OCI-LY3 (cell line): ENCODE measurements around the gene SPANXD.

ENCODE experiments used
- H2AFZ ChIP-seq: fragments of 200-600, 300-600 bp; shearing (Covaris generic); 2 replicates; pipeline ENCODE4 v1.6.0; 2014; ENCODE audit warnings: antibody characterized with exemption, low read depth, low read length
- H3K27ac ChIP-seq: fragments of 200-600, 300-600 bp; sonication (generic); 2 replicates; pipeline ENCODE4 v1.5.1; 2014; ENCODE audit warnings: mild to moderate bottlenecking, low read length, moderate library complexity, mixed read lengths
- H3K27me3 ChIP-seq: fragments of 200-600, 300-600 bp; sonication (generic); 2 replicates; pipeline ENCODE4 v1.6.1; 2014; ENCODE audit warnings: low read depth, low read length, mixed read lengths
- H3K36me3 ChIP-seq: fragments of 200-600, 300-600 bp; sonication (generic); replicated peaks from 2 replicates; pipeline ENCODE3; 2014; ENCODE audit warnings: low read depth, low read length, mixed read lengths
- H3K4me1 ChIP-seq: fragments of 300-600, 200-600 bp; sonication (generic); 2 replicates; pipeline ENCODE4 v1.6.1; 2014; ENCODE audit warnings: low read length, mixed read lengths
- H3K4me2 ChIP-seq: fragments of 200-600, 300-600 bp; sonication (generic); 2 replicates; pipeline ENCODE4 v1.6.1; 2014; ENCODE audit warnings: low read length, mixed read lengths
- H3K4me3 ChIP-seq: fragments of 300-600, 200-600 bp; sonication (generic); 2 replicates; pipeline ENCODE4 v1.5.1; 2014; ENCODE audit warnings: antibody characterized with exemption, mild to moderate bottlenecking, low read length, moderate library complexity
- H3K79me2 ChIP-seq: fragments of 300-600, 200-600 bp; shearing (Covaris generic); 2 replicates; pipeline ENCODE4 v1.6.1; 2014; ENCODE audit warnings: mild to moderate bottlenecking, low read length, mixed read lengths
- H3K9ac ChIP-seq: fragments of 300-600, 200-600 bp; shearing (Covaris generic); 2 replicates; pipeline ENCODE4 v1.6.0; 2014; ENCODE audit warnings: mild to moderate bottlenecking, low read length, moderate library complexity
- H3K9me3 ChIP-seq: fragments of 200-600, 300-600 bp; shearing (Covaris generic); 2 replicates; pipeline ENCODE4 v1.6.1; 2014; ENCODE audit warnings: low read length, mixed read lengths; ENCODE audit not compliant: insufficient read depth
- H4K20me1 ChIP-seq: fragments of 200-600, 300-600 bp; sonication (generic); 2 replicates; pipeline ENCODE4 v1.6.1; 2016; ENCODE audit warnings: low read length, mixed read lengths; ENCODE audit not compliant: insufficient read depth
- CTCF ChIP-seq: fragments of 200-600, 300-600 bp; sonication (generic); IDR thresholded peaks from 2 replicates; pipeline ENCODE4 v1.5.1; 2014; ENCODE audit warnings: antibody characterized with exemption, low read length, low read depth
- EZH2phosphoT487 ChIP-seq: fragments of 200-600 bp; shearing (Covaris generic); IDR thresholded peaks from 2 replicates; pipeline ENCODE4 v1.6.1; 2018; ENCODE audit warnings: antibody characterized with exemption, mixed run types, low read depth

SPANXD gene

GRCh38 chrX:141652286-141652685, 46.3 kb downstream of the SPANXD start:
- Histone ChIP-seq H3K27ac (no peak overlapping the region), H3K27me3 (no peaks in the 10 kb centered on the region), H3K4me1 (no peaks in the 10 kb centered on the region), H3K9me3 (no peaks in the 10 kb centered on the region), H3K4me3 (no peak overlapping the region), H3K4me2 (no peak overlapping the region), H2AFZ (no peak overlapping the region), H3K9ac (no peak overlapping the region), H3K36me3 (no peaks in the 10 kb centered on the region), H4K20me1 (no peaks in the 10 kb centered on the region), H3K79me2 (no peaks in the 10 kb centered on the region)
- TF ChIP-seq EZH2phosphoT487, result no peak
- TF ChIP-seq CTCF, result no peak
